ENCODE data around the gene TMEM201.

Gene TMEM201

GRCh38 chr1:9603766-9604753, 15.3 kb downstream of the TMEM201 start:
- no peak overlapping the region for H3K4me3 ChIP-seq (ENCODE audit: control insufficient read depth, low read depth, low read length)
- no peak for TF ChIP-seq CTCF (IDR thresholded peaks at IDR 0.05; ENCODE audit: control insufficient read depth, insufficient read depth, low read depth, low read length, missing control alignments)
- DNase-seq (ENCODE audit: low read depth): no peak

- DNase-seq (ENCODE audit: low read depth): no peak
- no peak for TF ChIP-seq CTCF (IDR thresholded peaks at IDR 0.05; ENCODE audit: control insufficient read depth, insufficient read depth, low read depth, low read length, missing control alignments)
- H3K4me3 ChIP-seq (ENCODE audit: control insufficient read depth, low read depth, low read length): no peak overlapping the region
Observed at GRCh38 chr1:9604836-9605235, 16.1 kb downstream of the TMEM201 start.

GRCh38 chr1:9605946-9606455, 17.3 kb downstream of the TMEM201 start:
- TF ChIP-seq CTCF (IDR thresholded peaks at IDR 0.05; ENCODE audit: control insufficient read depth, insufficient read depth, low read depth, low read length, missing control alignments): no peak
- no peak overlapping the region for H3K4me3 ChIP-seq (ENCODE audit: control insufficient read depth, low read depth, low read length)
- DNase-seq (ENCODE audit: low read depth): no peak

- no peak overlapping the region for H3K4me3 ChIP-seq (ENCODE audit: control insufficient read depth, low read depth, low read length)
- TF ChIP-seq CTCF (IDR thresholded peaks at IDR 0.05; ENCODE audit: control insufficient read depth, insufficient read depth, low read depth, low read length, missing control alignments): no peak
- no peak for DNase-seq (ENCODE audit: low read depth)
Observed at GRCh38 chr1:9606458-9606857, 17.7 kb downstream of the TMEM201 start.

- TF ChIP-seq CTCF (IDR thresholded peaks at IDR 0.05; ENCODE audit: control insufficient read depth, insufficient read depth, low read depth, low read length, missing control alignments): no peak
Observed at GRCh38 chr1:9606948-9607347, 18.2 kb downstream of the TMEM201 start.

GRCh38 chr1:9607352-9607751, 18.6 kb downstream of the TMEM201 start:
- DNase-seq (ENCODE audit: low read depth): no peak
- no peak overlapping the region for H3K4me3 ChIP-seq (ENCODE audit: control insufficient read depth, low read depth, low read length)
- no peak for TF ChIP-seq CTCF (IDR thresholded peaks at IDR 0.05; ENCODE audit: control insufficient read depth, insufficient read depth, low read depth, low read length, missing control alignments)

More at GRCh38 chr1:9606948-9607347, 18.2 kb downstream of the TMEM201 start:
- DNase-seq (ENCODE audit: low read depth): no peak
- H3K4me3 ChIP-seq (ENCODE audit: control insufficient read depth, low read depth, low read length): no peak overlapping the region
